ENCODE data around the gene SETD1B.
"Not testable (repeated sequence)": the region's sequence is repeated elsewhere in the genome, so short reads cannot be mapped to it uniquely, and the experiment has no call there.

DNA sequence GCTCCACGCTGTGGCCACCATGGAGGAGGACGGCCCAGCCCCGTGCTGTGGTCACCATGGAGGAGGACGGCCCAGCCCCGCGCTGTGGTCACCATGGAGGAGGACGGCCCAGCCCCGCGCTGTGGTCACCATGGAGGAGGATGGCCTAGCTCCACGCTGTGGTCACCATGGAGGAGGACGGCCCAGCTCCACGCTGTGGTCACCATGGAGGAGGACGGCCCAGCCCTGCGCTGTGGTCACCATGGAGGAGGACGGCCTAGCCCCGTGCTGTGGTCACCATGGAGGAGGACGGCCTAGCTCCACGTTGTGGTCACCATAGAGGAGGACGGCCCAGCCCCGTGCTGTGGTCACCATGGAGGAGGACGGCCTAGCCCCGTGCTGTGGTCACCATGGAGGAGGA lies 45.3 kb upstream of the SETD1B start:
- TF ChIP-seq CTCF (IDR thresholded peaks at IDR 0.05; ENCODE audit: low read depth, low read length, poor library complexity, severe bottlenecking); EZH2phosphoT487 (IDR thresholded peaks at IDR 0.05; ENCODE audit: borderline replicate concordance, low read length): not testable (repeated sequence)

Data from DOHH2 (cell line).